Measurements from ENCODE around the gene TTLL11. TPM values are rescaled to one million over a fixed set of nuclear protein-coding genes. Genes with fewer than 3 reads are reported as not detected.

Gene TTLL11
- total RNA-seq, 2 experiments from 2014 or later, result 3.3 to 6.9 TPM

- no peak for TF ChIP-seq EZH2phosphoT487 (IDR thresholded peaks at IDR 0.05; ENCODE audit: borderline replicate concordance, low read depth, low read length)
- TF ChIP-seq CTCF (conservative IDR thresholded peaks at IDR 0.05; ENCODE audit: low read length), result 0 out of 2 replicates have a peak, but pooled peaks have one; percentile 12
- H3K4me1 ChIP-seq (ENCODE audit: insufficient read depth, low read length, poor library complexity, severe bottlenecking), result peaks cover 15% of the 10 kb centered on the region
- no peaks in the 10 kb centered on the region for H3K79me2 ChIP-seq (ENCODE audit: insufficient read depth, low read depth, low read length)
- H3K9me2 ChIP-seq (ENCODE audit: insufficient read depth, low read length), result no peaks in the 10 kb centered on the region
- H3K4me2 ChIP-seq (ENCODE audit: low read length), result no peak overlapping the region
- no peak overlapping the region for H3K27ac ChIP-seq (ENCODE audit: low read depth, low read length, poor library complexity, severe bottlenecking)
- H4K20me1 ChIP-seq (ENCODE audit: insufficient read depth, low read length), result no peaks in the 10 kb centered on the region
- BruUV-seq (replicated peaks), result no TSS peak
- ChIA-PET POLR2A (interaction anchor here (0.7 to 1.5 kb wide), 3 partner anchors 8 to 140 kb away, joined by 3 to 5 read pairs (median 4); no protein-coding TSS in a partner anchor), CTCF (ENCODE audit: unreplicated experiment) (no interaction called here)
- H3K36me3 ChIP-seq (ENCODE audit: insufficient read depth, low read length), result no peaks in the 10 kb centered on the region; the same call in 1 of the 2 replicates
- intact Hi-C loops (cut with micrococcal nuclease; ENCODE audit: unreplicated experiment), result no loop called here
- no peak for DNase-seq (ENCODE audit: low spot score)
- no peak overlapping the region for H3K4me3 ChIP-seq (ENCODE audit: low read depth, low read length, poor library complexity, severe bottlenecking)
- peaks cover 10% of the 10 kb centered on the region; the same call in 1 of the 2 replicates for H3K9me3 ChIP-seq (ENCODE audit: low read length)
- no peak overlapping the region for H2AFZ ChIP-seq (ENCODE audit: low read length)
Observed at GRCh38 chr9:121841771-121842611, 251.1 kb downstream of the TTLL11 start.

DNA sequence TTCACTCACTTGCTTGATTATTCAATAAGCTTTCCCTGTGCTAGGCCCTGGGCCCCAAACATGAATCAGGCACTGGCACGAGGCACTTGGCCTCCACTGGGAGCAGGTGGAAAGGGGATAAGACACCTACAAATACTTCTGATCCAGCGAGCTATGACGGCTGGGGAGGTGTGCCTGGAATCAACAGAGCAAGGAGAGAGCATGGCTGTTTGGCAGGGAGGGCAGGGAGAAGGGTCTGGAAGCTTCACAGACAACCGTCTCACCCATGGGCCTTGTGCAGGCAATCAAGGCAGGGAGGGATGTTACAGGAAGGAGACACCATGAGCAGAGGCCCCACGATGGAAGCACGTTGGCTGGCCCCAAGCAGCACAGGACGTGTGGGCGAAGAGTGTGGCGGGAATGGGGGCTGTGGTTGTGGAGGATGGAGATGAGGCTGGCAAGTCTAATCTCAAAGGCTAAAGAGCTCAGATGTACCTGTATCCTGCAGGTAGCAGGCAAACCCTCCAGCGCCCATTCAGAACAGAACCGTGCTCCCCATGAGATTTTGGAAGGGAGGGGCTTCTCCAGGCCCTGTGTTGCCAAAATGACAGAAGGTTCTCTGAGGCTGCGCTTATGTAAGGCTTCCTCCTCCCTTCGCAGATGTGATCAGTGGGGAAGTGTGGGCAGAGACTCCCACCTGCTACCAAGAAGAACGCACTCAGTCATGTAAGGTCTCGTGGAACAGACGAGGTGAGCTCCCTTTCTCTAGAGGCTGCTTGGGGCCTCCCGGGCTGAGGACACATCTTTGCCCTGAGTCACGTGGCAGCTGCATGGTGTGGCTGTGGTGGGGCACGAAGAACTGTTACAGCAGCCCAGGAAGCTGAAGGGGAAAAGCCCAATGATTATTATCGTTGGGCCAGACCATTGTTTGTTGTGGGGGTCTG lies 252.0 kb downstream of the TTLL11 start:
- Histone ChIP-seq H3K9me2 (ENCODE audit: insufficient read depth, low read length) (no peaks in the 10 kb centered on the region), H3K27ac (ENCODE audit: low read depth, low read length, poor library complexity, severe bottlenecking) (no peak overlapping the region), H3K79me2 (ENCODE audit: insufficient read depth, low read depth, low read length) (no peaks in the 10 kb centered on the region), H2AFZ (ENCODE audit: low read length) (no peak overlapping the region), H4K20me1 (ENCODE audit: insufficient read depth, low read length) (no peaks in the 10 kb centered on the region), H3K4me2 (ENCODE audit: low read length) (no peak overlapping the region), H3K4me1 (ENCODE audit: insufficient read depth, low read length, poor library complexity, severe bottlenecking) (peaks cover 15% of the 10 kb centered on the region), H3K9me3 (ENCODE audit: low read length) (peaks cover 10% of the 10 kb centered on the region; the same call in 1 of the 2 replicates), H3K36me3 (ENCODE audit: insufficient read depth, low read length) (no peaks in the 10 kb centered on the region; the same call in 1 of the 2 replicates), H3K4me3 (ENCODE audit: low read depth, low read length, poor library complexity, severe bottlenecking) (no peak overlapping the region)
- intact Hi-C loops (cut with micrococcal nuclease; ENCODE audit: unreplicated experiment), result no loop called here
- TF ChIP-seq CTCF (conservative IDR thresholded peaks at IDR 0.05; ENCODE audit: low read length) (no peak), EZH2phosphoT487 (IDR thresholded peaks at IDR 0.05; ENCODE audit: borderline replicate concordance, low read depth, low read length) (no peak)
- CTCF ChIA-PET (ENCODE audit: unreplicated experiment), result interaction anchor here (1.0 kb wide), 1 partner anchor 18 kb away, joined by 3 read pairs; no protein-coding TSS in a partner anchor
- POLR2A ChIA-PET, result no interaction called here
- peak; percentile 20 for DNase-seq (ENCODE audit: low spot score)
- BruUV-seq (replicated peaks), result no TSS peak
